Neuron (in vitro differentiated cells): ENCODE results near the gene FRMD4B.
"Not testable (repeated sequence)": the region's sequence is repeated elsewhere in the genome, so short reads cannot be mapped to it uniquely, and the experiment has no call there.

ENCODE experiments used
- H2AFZ ChIP-seq: one replicate; pipeline ENCODE4 v1.6.1; 2013; ENCODE audit warnings: low read depth, mild to moderate bottlenecking, inconsistent platforms, low read length, moderate library complexity
- H3K27me3 ChIP-seq: one replicate; pipeline ENCODE4 v1.6.1; 2013; ENCODE audit warnings: low read length; ENCODE audit not compliant: insufficient read depth
- H3K36me3 ChIP-seq: one replicate; pipeline ENCODE4 v1.6.1; 2013; ENCODE audit warnings: low read length; ENCODE audit not compliant: insufficient read depth
- H3K4me1 ChIP-seq: one replicate; pipeline ENCODE4 v1.6.1; 2013; ENCODE audit warnings: low read length; ENCODE audit not compliant: insufficient read depth
- H3K4me3 ChIP-seq: 2 replicates; pipeline ENCODE4 v1.5.1; 2013; ENCODE audit warnings: mild to moderate bottlenecking, low read length, moderate library complexity
- H3K9me3 ChIP-seq: one replicate; pipeline ENCODE4 v1.6.1; 2013; ENCODE audit warnings: low read length

The FRMD4B gene

DNA sequence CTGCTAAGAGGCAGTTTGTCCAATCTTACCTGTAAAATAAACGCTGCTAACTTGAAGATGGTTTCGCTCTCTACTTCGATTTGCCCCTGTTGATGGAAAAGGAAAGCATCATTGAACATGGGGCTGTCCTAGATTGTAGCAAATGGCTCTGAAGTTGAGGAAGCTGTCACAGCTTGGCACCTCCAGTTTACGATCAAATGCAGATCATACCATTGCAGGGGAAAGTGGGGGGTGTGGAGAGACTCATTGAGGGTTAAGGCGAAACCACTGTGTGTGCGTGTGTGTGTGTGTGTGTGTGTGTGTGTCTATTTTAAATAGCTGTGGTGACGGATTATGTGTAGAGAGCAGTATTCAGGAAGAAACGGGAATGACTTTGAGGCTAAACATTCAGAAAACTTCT is 135.9 kb downstream of the FRMD4B start:
- Histone ChIP-seq H2AFZ (peak overlapping the region; percentile 24), H3K27me3 (no peaks in the 10 kb centered on the region), H3K9me3 (no peaks in the 10 kb centered on the region), H3K4me1 (peaks cover 14% of the 10 kb centered on the region), H3K4me3 (peak overlapping the region; percentile 53), H3K36me3 (no peaks in the 10 kb centered on the region)

DNA sequence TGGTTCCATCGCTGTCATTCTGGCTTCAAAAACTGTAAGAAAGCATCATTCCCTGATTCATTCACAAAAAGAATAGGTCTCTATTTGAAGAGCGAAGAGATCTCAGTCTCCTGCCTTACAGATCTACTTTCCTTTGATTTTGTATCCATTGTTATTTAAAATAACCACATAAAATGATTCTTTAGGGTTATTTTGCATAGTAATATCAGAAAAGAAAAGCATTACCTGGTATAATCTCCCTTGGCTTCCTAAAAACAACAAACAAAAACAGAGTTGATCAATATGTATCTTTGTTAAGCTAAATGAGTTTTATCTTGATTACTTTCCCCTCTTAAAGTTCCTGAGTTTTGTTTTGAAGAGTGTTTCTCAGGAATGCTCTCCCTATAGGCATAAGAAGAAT is 136.9 kb downstream of the FRMD4B start:
- peak overlapping the region; percentile 53 for H3K4me3 ChIP-seq
- H3K4me1 ChIP-seq, result peaks cover 16% of the 10 kb centered on the region
- H3K36me3 ChIP-seq, result no peaks in the 10 kb centered on the region
- H3K9me3 ChIP-seq, result no peaks in the 10 kb centered on the region
- H3K27me3 ChIP-seq, result no peaks in the 10 kb centered on the region
- H2AFZ ChIP-seq, result peak overlapping the region; percentile 24

GRCh38 chr3:69248436-69248835 is 137.5 kb downstream of the FRMD4B start:
- Histone ChIP-seq H3K4me3 (peak overlapping the region; percentile 53), H3K36me3 (no peaks in the 10 kb centered on the region), H3K4me1 (peaks cover 17% of the 10 kb centered on the region), H3K9me3 (no peaks in the 10 kb centered on the region), H2AFZ (peak overlapping the region; percentile 24), H3K27me3 (no peaks in the 10 kb centered on the region)

GRCh38 chr3:69246612-69247011 is 139.3 kb downstream of the FRMD4B start:
- Histone ChIP-seq H3K36me3 (no peaks in the 10 kb centered on the region), H3K9me3 (no peaks in the 10 kb centered on the region), H3K4me3 (no peak overlapping the region), H2AFZ (no peak overlapping the region), H3K4me1 (peaks cover 22% of the 10 kb centered on the region), H3K27me3 (no peaks in the 10 kb centered on the region)

DNA sequence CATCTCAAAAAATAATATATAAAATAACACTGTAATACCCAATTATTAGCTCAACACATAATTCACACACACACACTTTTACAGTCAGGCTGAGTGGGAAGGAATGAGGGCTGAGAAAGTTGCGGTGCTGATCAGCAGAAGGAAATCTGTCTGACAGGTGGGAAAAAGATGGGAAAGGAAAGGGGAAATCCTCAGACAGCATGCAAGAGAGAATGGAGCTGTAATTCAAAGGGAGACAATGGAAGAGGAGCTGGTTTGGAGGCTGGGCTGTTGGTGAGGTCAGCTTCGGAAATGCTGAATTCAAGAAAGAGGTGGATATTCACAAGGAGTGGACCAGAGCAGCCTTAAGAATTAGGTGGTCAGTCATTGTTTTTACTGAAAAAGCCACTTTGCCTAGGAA is 141.8 kb downstream of the FRMD4B start:
- no peaks in the 10 kb centered on the region for H3K27me3 ChIP-seq
- peaks cover 21% of the 10 kb centered on the region for H3K4me1 ChIP-seq
- H2AFZ ChIP-seq, result no peak overlapping the region
- no peaks in the 10 kb centered on the region for H3K36me3 ChIP-seq
- H3K9me3 ChIP-seq, result no peaks in the 10 kb centered on the region
- H3K4me3 ChIP-seq, result no peak overlapping the region

DNA sequence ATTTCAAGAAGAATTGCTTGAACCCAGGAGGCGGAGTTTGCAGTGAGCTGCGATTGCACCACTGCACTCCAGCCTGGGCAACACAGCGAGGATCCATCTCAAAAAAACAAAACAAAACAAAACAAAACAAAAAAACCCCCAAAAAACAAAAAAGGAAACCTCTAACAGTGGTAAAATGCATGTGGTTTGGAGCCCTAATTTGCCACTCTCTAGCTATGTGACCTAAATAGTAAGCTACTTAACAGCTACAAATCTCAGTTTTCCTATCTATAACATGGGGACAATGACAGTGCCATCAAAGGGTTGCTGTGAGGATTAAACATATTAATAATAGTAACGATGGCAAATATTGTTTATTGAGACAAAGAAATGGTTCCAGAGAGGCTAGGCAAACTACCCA is 144.1 kb downstream of the FRMD4B start:
- no peak overlapping the region for H3K4me3 ChIP-seq
- no peaks in the 10 kb centered on the region for H3K9me3 ChIP-seq
- H2AFZ ChIP-seq, result no peak overlapping the region
- no peaks in the 10 kb centered on the region for H3K27me3 ChIP-seq
- no peaks in the 10 kb centered on the region for H3K36me3 ChIP-seq
- H3K4me1 ChIP-seq, result peaks cover 14% of the 10 kb centered on the region

DNA sequence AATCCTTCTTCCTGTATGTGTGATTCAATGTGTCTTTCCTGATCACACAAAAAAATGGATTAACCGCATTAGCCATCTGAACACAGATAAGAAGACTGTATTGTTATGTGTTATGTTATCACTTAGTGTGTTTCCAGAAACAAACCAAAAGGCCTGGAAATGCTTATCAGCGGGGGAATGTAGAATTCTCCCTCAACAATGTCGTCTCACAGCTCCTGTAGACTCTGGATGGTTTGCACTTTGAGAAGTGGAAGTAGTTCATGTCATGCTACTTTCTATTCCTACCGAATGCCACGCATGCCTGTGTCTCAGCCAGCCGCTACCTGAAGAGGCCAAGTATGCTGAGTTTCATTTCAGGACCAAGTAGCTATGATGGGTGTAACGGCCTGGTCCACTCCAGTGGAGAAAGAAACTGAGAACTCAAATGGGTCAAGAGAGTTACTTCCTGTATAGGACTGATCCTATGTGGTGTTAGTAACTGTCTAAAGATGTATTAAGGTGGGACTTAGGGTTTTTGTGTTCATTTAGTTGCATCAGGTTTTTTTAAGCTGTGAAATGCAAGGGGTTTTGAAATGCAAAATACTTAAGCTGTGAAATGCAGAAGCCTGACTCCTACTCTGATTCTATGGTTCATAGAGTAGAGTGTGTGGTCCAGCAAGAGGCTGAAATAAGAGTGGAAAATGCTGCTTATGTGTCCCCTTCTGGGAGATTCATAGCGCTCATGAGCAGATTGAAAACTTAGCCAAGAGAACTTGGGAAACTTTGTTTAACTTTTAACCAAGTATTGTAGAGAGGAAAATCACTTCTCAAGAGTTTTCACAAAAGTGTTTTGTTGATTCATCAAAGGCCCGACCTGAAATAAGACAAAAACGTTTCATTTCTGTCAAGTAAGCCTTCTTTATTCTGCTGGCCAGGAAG is 145.0 kb downstream of the FRMD4B start:
- H3K4me3 ChIP-seq, result no peak overlapping the region
- no peaks in the 10 kb centered on the region for H3K36me3 ChIP-seq
- no peaks in the 10 kb centered on the region for H3K27me3 ChIP-seq
- H3K9me3 ChIP-seq, result no peaks in the 10 kb centered on the region
- no peak overlapping the region for H2AFZ ChIP-seq
- H3K4me1 ChIP-seq, result peaks cover 14% of the 10 kb centered on the region

DNA sequence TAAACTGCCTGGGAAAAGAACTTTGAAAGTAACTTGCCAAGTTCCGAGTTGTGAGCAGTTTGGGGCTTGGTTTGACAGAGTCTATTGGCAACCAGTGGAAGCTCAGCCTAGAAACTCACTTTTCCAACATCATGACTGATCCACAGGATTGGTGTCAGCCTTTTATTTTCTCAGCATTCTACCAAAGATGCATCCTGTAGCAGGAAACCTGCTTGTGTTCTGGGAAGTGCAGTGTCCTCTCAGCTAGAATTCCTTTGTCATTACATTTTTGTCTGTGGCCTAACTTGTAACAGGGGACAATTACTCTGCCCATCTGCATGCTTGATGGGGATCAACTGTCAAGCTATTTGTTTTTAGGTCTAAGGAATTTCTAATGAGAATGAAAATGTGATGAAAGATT is 146.8 kb downstream of the FRMD4B start:
- Histone ChIP-seq H3K9me3 (no peaks in the 10 kb centered on the region), H3K4me1 (peaks cover 13% of the 10 kb centered on the region), H3K4me3 (no peak overlapping the region), H2AFZ (no peak overlapping the region), H3K36me3 (no peaks in the 10 kb centered on the region), H3K27me3 (no peaks in the 10 kb centered on the region)

DNA sequence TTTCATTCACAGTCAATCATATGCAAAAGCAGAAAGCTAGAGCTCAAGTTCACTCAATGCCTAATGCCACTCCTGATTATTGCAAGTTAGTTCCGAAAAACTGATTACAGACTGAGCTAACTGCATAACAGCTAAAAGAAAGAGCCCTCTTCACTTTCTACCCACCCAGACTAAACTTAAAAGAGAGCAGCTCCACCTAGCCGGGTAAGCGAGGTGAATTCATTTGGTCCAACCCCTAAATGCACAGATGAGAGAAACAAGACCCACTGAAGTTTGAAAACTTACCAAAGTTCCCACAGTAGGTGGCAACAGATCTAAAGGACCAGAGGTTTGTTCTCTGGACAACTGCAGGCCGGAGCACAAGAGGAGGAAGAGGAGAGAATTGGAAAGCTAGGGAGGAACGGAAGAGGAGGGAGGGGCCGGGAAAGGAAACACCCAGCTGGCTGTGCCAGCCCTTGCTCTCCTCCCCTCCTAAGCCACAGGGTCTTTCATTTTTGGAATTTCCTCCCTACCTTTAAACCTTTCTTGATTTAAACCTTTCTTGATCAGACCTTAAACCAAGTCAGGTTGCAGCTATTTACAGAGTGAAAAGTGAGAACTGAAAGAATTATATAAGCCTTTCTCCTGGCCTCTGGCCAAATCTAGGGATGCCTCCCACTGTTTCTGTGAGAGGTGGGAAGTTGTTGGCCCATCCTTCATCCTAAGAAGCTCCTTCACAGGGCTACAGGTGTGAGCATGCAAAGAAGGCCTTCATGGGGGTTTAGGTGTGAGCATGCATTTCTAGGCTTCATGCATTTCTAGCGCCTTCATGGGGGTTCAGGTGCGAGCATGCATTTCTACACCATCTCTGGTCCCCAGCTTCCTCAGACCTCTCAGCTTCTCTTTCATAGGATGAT is 148.8 kb downstream of the FRMD4B start:
- no peaks in the 10 kb centered on the region for H3K9me3 ChIP-seq
- peaks cover 6% of the 10 kb centered on the region for H3K4me1 ChIP-seq
- H3K27me3 ChIP-seq, result no peaks in the 10 kb centered on the region
- H3K36me3 ChIP-seq, result no peaks in the 10 kb centered on the region
- H3K4me3 ChIP-seq, result no peak overlapping the region
- H2AFZ ChIP-seq, result no peak overlapping the region

DNA sequence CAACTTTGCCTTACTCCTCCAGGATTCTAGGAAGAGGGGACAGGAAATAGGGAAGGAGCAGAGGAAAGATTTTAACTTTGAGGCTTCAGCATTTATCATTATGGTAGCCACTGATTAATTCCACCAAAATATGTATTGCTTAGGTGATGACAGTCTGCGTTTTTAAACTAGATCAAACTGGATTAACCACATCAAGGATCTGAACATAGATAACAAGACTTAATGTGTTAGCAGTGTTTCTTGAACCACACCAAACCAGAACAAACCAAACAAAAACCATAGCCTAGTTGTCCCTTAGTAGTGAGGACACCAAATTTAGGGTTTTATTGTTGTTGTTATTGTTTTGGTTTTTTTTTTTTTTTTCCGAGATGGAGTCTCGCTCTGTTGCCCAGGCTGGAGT is 150.0 kb downstream of the FRMD4B start:
- no peak overlapping the region for H3K4me3 ChIP-seq
- peaks cover 6% of the 10 kb centered on the region for H3K4me1 ChIP-seq
- no peak overlapping the region for H2AFZ ChIP-seq
- no peaks in the 10 kb centered on the region for H3K9me3 ChIP-seq
- H3K27me3 ChIP-seq, result no peaks in the 10 kb centered on the region
- no peaks in the 10 kb centered on the region for H3K36me3 ChIP-seq

GRCh38 chr3:69235227-69235626 is 150.7 kb downstream of the FRMD4B start:
- not testable (repeated sequence) for H3K4me3 ChIP-seq, H3K9me3 ChIP-seq, H2AFZ ChIP-seq, H3K36me3 ChIP-seq, H3K4me1 ChIP-seq, H3K27me3 ChIP-seq

DNA sequence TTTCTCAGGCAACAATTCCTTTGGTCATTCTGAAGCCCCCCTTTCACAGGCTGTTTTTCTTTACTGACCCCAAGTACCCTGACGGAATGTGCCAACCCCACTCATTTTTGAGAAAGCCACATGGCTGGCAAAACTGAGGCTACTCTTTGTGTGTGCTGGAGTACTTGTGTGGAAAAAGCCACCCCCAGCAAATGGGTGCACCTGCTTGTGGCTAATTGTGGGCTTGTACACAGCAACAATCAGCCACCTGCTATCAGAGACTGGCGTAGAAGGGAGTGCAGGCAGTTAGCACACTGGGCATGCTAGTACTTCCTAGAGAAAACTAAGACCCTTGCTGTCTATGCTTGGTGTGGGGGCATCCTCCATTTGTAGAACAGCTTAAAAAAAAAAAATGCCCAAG is 153.4 kb downstream of the FRMD4B start:
- no peak overlapping the region for H3K4me3 ChIP-seq
- H3K36me3 ChIP-seq, result no peaks in the 10 kb centered on the region
- no peaks in the 10 kb centered on the region for H3K27me3 ChIP-seq
- H3K9me3 ChIP-seq, result no peaks in the 10 kb centered on the region
- H2AFZ ChIP-seq, result no peak overlapping the region
- H3K4me1 ChIP-seq, result no peaks in the 10 kb centered on the region

- Histone ChIP-seq H3K36me3 (no peaks in the 10 kb centered on the region), H3K9me3 (no peaks in the 10 kb centered on the region), H2AFZ (no peak overlapping the region), H3K4me1 (no peaks in the 10 kb centered on the region), H3K27me3 (no peaks in the 10 kb centered on the region), H3K4me3 (no peak overlapping the region)
Measured at GRCh38 chr3:69231929-69232440, 153.9 kb downstream of the FRMD4B start.
